Measurements from ENCODE around the gene ALDH4A1.

GRCh38 chr1:18859560-18859959, 42.8 kb downstream of the ALDH4A1 start, which contains the start of gene TAS1R2:
- no peak for TF ChIP-seq CTCF (IDR thresholded peaks at IDR 0.05)
- TF ChIP-seq POLR2A (IDR thresholded peaks at IDR 0.05): no peak
- no peak for TF ChIP-seq EP300 (IDR thresholded peaks at IDR 0.05)

Data from ovary (tissue), 3 donors.